GM18502 (cell line): ENCODE data around the gene NUDT5.

Experiments
- ATAC-seq: cut with Tn5 transposase; IDR thresholded peaks from one replicate; pipeline ENCODE4 v1.9.1; 2021; ENCODE audit warnings: mild to moderate bottlenecking; ENCODE audit not compliant: unreplicated experiment, poor library complexity

NUDT5 gene

DNA sequence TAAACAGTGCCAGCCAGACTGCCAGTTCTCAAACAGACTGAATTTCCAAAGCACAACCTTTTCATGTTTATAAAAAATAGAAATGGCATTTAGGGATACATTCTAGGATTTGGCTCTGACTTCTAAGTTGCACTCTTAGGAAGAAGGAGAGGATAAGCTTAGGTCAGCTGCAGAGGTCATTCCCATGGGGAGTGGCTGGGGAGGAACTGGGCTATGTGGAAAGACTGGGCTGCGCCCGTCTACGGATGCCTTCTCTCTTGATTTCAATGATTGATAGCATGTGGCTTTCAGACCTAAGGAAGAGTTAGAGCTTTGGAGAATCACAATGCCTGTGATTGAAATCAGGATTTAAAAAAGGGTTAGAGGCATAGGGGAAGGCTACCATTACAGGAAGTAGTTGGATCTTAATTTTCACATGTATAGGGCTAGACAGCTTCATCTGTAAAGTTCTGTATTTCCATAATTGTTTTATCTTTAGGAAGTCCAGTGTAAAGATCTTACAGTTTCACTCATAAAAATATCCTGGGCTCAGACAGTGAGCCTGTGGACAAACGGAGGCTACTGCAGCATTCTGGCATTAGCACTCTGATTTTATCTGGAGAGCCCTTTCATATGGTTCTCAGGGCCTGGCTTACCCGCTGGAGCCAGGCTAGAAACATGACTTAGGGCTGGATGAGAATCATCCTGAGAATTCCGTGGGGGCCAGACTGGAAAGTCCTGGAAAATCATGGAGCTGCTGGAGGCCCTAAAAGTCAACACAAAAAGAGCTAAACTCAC is 29.5 kb downstream of the NUDT5 start:
- no peak for ATAC-seq

DNA sequence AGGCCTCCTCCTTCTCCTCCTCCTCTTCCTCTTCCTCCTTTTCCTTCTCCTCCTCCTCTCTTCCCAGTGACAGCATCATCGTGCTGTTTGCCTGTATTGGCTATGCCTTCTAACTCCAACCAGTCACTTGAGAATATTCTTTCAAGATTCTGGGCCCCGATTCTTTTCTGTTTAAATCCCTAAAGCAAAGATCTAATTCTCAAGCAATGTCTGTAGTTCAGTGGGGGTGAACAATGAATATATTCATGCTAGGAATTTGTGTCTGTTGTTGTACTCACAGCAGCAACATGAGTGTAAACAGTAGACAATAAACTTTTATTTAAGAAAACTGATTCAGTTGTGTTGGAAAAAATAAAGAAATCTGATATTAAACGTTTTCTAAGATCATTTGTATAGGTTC is 30.7 kb downstream of the NUDT5 start:
- ATAC-seq, result no peak

GRCh38 chr10:12164085-12164484 is 31.6 kb downstream of the NUDT5 start:
- ATAC-seq, result no peak

DNA sequence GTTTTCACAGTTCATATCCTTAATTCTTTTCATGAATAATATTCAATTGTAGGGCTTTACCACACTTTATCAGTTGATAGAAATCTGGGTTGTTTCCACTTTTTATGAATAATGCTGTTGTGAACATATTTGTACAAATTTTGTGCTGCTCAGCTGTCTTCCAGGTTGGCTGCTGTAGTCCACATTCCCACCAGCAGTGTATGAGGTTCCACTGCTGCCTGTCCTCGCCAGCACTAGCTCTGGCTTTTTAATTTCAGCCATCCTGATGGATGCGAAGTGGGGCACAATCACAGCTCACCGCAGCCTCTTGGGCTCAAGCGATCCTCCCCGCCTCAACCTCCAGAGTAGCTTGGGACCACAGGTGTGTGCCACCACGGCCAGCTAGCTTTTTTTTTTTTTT is 32.8 kb downstream of the NUDT5 start:
- no peak for ATAC-seq

- ATAC-seq, result no peak
Observed at GRCh38 chr10:12160664-12161063, 35.0 kb downstream of the NUDT5 start.

GRCh38 chr10:12158111-12158510 is 37.6 kb downstream of the NUDT5 start:
- no peak for ATAC-seq

DNA sequence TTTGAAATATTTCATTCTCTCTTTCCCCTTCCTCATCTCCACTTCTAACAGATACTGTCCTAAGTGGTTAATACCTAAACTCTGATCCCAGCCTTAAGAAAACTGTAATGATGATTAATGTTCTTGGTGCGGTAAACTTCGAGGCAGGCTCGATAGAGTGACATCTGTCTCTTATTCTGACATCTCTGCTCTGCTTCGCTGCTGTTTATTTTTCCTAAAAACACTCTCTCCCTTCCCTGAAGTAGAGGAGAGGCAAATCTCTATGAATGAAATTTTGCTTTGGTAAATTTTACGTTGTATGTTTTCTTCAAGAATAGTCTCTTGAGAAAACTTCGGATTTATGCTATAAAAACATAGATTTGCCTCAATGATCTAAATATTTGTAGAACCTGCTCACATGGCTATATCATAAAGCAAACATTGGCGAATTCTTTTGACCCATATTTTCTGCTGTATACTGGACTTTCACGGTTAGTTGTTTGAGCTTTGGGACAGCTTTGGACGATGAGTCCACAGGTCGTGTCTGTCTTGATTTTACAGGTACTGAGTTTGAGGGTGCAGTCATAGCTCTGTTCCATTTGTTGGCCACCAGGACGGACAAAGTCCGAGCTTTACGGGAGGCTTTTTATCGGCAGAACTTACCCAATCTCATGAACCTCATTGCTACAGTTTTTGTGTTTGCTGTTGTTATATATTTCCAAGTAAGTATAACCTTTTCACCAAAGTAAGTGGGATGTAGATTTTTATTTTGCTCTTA is 39.1 kb downstream of the NUDT5 start:
- ATAC-seq, result no peak

- no peak for ATAC-seq
Observed at GRCh38 chr10:12154516-12154915, 41.2 kb downstream of the NUDT5 start.

DNA sequence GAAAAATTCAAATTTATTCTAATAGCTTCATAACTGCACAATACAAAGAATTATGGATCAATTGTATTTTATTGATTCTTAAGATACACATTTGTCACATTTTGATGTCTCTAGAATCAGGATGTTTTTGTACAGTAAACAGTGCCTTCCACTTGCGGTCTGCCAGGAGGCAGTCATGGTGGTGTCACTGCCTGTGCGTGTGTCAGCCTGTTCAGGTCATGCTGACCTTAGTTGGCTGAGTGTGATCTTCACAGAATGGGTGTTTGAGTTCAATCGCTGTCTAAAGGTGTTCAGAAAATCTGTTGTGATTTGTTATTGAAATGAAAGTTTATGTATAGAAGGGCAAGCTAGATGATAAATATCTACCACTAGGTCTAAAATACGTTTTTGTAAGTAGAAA is 45.5 kb downstream of the NUDT5 start:
- no peak for ATAC-seq

- ATAC-seq, result no peak
Observed at GRCh38 chr10:12144538-12144937, 51.2 kb downstream of the NUDT5 start.

GRCh38 chr10:12140038-12140437 is 55.7 kb downstream of the NUDT5 start:
- ATAC-seq, result no peak

DNA sequence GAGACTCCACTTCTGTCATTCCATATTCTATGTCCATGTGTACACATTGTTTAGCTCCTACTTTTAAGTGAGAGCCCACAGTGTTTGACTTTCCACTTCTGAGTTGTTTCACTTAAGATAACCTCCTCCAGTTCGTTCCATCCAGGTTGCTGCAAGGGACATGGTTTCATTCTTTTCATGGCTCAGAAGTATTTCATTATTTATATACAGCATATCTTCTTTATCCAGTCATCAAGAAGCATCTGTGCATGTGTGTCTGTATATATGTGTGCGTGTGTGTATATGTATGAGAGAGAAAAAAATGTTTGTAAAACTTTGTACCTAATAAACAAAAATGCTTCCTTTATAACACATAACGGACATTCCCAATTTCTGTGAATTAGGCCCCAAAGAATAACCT is 60.1 kb downstream of the NUDT5 start:
- ATAC-seq, result no peak

DNA sequence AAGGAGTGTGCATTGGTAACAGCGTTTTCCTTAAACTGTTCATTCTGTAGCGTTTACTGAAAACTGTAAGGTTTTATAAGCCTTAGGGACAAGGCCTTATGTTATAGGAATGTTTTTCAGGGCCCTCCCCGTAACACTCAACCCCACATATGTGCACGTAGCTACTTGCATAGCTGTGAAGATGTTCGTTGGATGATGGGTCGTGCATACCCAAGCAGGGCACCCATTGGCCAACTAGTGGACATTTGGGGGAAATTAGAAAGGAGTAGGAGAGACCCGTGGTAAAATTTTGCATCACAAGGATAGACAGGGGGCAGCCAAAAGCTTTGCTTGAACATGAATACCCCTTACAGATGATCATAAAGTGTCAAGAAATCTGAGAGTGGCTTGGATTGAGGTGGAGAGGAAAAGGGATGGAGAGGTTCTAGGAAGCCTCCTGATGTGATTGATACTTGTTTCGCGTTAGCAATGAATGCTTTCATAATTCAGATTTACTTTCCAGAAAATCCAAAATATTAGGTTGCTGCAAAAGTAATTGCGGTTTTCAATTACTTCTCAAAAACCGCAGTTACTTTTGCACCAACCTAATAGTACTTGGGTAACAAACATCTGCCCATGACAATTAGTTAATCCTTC is 65.3 kb downstream of the NUDT5 start:
- peak; percentile 45 for ATAC-seq

- peak; percentile 90 for ATAC-seq
Observed at GRCh38 chr10:12129222-12130111, 66.2 kb downstream of the NUDT5 start, which contains the start of gene SEC61A2. Gene SEC61A2, plus strand, starts transcription at chr10:12129677. Its CDS starts 111 bp downstream, at chr10:12129788.

DNA sequence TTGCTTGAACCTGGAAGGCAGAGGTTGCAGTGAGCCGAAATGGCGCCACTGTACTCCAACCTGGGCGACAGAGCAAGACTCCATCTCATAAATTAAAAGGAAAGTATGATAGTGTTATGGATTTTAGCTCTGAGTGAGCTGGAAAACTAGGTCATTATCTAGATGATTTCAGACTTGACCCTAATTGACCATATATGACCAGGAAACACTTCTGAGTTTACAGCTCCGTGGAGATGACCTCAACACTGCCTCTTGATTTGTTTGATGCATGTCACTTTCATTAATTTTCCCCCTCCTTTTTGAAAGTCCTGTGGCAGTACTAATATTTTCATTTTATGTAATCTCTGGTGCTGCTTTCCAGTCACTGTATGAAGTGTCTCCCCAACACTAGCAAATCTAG is 74.0 kb downstream of the NUDT5 start:
- ATAC-seq, result no peak
